LoVo (cell line): ENCODE data around the gene SLC28A2.

Experiments used
- DNase-seq: peaks from one replicate; pipeline ENCODE4 v3.0.0-alpha.2; 2016; ENCODE audit warnings: low spot score

The SLC28A2 gene

GRCh38 chr15:45326280-45326679 lies 74.2 kb downstream of the SLC28A2 start:
- DNase-seq, result no peak

GRCh38 chr15:45326741-45327140 lies 74.7 kb downstream of the SLC28A2 start:
- no peak for DNase-seq
